BLaER1 treated with 17β-estradiol and CSF1 and Interleukin-3, amounts not matched to agents 10 nM and 100 nM (cell line): ENCODE measurements around the gene PRKAR2B.
"Not testable (repeated sequence)": the region's sequence is repeated elsewhere in the genome, so short reads cannot be mapped to it uniquely, and the experiment has no call there.

ENCODE experiments used
- H3K27ac ChIP-seq, 11 experiments: shearing (Covaris generic); formaldehyde crosslinking; 2 replicates each; pipeline ENCODE4 v1.8.1; 2022
- H3K27me3 ChIP-seq, 11 experiments: shearing (Covaris generic); formaldehyde crosslinking; 2 replicates each; pipeline ENCODE4 v1.8.1; 2022
- H3K36me3 ChIP-seq, 11 experiments: shearing (Covaris generic); formaldehyde crosslinking; 2 replicates each; pipeline ENCODE4 v1.8.1; 2022
- H3K4me1 ChIP-seq, 10 experiments: shearing (Covaris generic); formaldehyde crosslinking; 2 replicates each; pipeline ENCODE4 v1.8.1; 2022
- H3K4me2 ChIP-seq, 11 experiments: shearing (Covaris generic); formaldehyde crosslinking; 2 replicates each; pipeline ENCODE4 v1.8.1; 2022
- H3K4me3 ChIP-seq, 10 experiments: shearing (Covaris generic); formaldehyde crosslinking; 2 replicates each; pipeline ENCODE4 v1.8.1; 2022
- H3K9ac ChIP-seq, 11 experiments: shearing (Covaris generic); formaldehyde crosslinking; 2 replicates each; pipeline ENCODE4 v1.8.1; 2022
- H3K9me3 ChIP-seq, 11 experiments: shearing (Covaris generic); formaldehyde crosslinking; replicated peaks in 1 of 11; 2 replicates each; pipeline ENCODE4 v1.8.1; 2022
- H4K20me1 ChIP-seq, 11 experiments: shearing (Covaris generic); formaldehyde crosslinking; 2 replicates each; pipeline ENCODE4 v1.8.1; 2022
- Cebpa-rat ChIP-seq, 11 experiments: shearing (Covaris generic); IDR thresholded peaks; 2 replicates each; pipeline ENCODE4 v1.8.1; 2022

The PRKAR2B gene

GRCh38 chr7:107133396-107133795 is 88.9 kb downstream of the PRKAR2B start:
- Histone ChIP-seq H3K4me1 (no peaks in the 10 kb centered on the region), H3K27ac (no peak overlapping the region), H3K4me2 (no peak overlapping the region), H3K27me3 (no peaks in the 10 kb centered on the region), H3K9ac (no peak overlapping the region), H3K36me3 (no peaks in the 10 kb centered on the region), H3K9me3 (no peaks in the 10 kb centered on the region), H4K20me1 (no peaks in the 10 kb centered on the region), H3K4me3 (no peak overlapping the region)
- TF ChIP-seq Cebpa-rat (IDR thresholded peaks at IDR 0.05) = no peak

GRCh38 chr7:107138696-107139420 is 94.4 kb downstream of the PRKAR2B start:
- H3K36me3 ChIP-seq = no peaks in the 10 kb centered on the region
- H3K9me3 ChIP-seq = no peaks in the 10 kb centered on the region
- no peak for TF ChIP-seq Cebpa-rat (IDR thresholded peaks at IDR 0.05)
- H3K4me1 ChIP-seq = no peaks in the 10 kb centered on the region
- no peak overlapping the region for H3K9ac ChIP-seq
- no peak overlapping the region for H3K4me2 ChIP-seq
- H3K4me3 ChIP-seq = no peak overlapping the region
- no peaks in the 10 kb centered on the region for H4K20me1 ChIP-seq
- H3K27ac ChIP-seq = no peak overlapping the region
- H3K27me3 ChIP-seq = no peaks in the 10 kb centered on the region

- not testable (repeated sequence) for H3K27me3 ChIP-seq, H3K4me1 ChIP-seq, H3K27ac ChIP-seq, H3K4me3 ChIP-seq, H3K36me3 ChIP-seq, H3K9ac ChIP-seq, H4K20me1 ChIP-seq, H3K4me2 ChIP-seq, H3K9me3 ChIP-seq
Measured at GRCh38 chr7:107143875-107144274, 99.4 kb downstream of the PRKAR2B start.

GRCh38 chr7:107145067-107145838 is 100.7 kb downstream of the PRKAR2B start:
- no peaks in the 10 kb centered on the region for H4K20me1 ChIP-seq
- no peak overlapping the region for H3K27ac ChIP-seq
- no peak overlapping the region for H3K4me2 ChIP-seq
- H3K9me3 ChIP-seq = no peaks in the 10 kb centered on the region
- no peak for TF ChIP-seq Cebpa-rat (IDR thresholded peaks at IDR 0.05)
- H3K4me3 ChIP-seq = no peak overlapping the region
- H3K27me3 ChIP-seq = no peaks in the 10 kb centered on the region
- no peaks in the 10 kb centered on the region for H3K36me3 ChIP-seq
- H3K9ac ChIP-seq = no peak overlapping the region
- peaks cover 0 to 7% (median 2%) of the 10 kb centered on the region in 10 experiments; a peak in 4 of 20 replicates for H3K4me1 ChIP-seq

- Histone ChIP-seq H3K9me3 (no peaks in the 10 kb centered on the region), H3K36me3 (no peaks in the 10 kb centered on the region), H3K4me3 (no peak overlapping the region), H4K20me1 (no peaks in the 10 kb centered on the region), H3K4me1 (peaks cover 0 to 7% (median 2%) of the 10 kb centered on the region in 10 experiments; a peak in 4 of 20 replicates), H3K4me2 (0 out of 22 replicates have a peak overlapping the region, but pooled peaks of 1 of the 11 experiments have one; percentile 6), H3K27ac (no peak overlapping the region), H3K27me3 (no peaks in the 10 kb centered on the region), H3K9ac (no peak overlapping the region)
- no peak for TF ChIP-seq Cebpa-rat (IDR thresholded peaks at IDR 0.05)
Measured at GRCh38 chr7:107147464-107148393, 103.2 kb downstream of the PRKAR2B start.

- Histone ChIP-seq H3K9ac (no peak overlapping the region), H3K36me3 (no peaks in the 10 kb centered on the region), H3K4me1 (peaks cover 0 to 7% (median 2%) of the 10 kb centered on the region in 10 experiments; a peak in 4 of 20 replicates), H4K20me1 (no peaks in the 10 kb centered on the region), H3K27ac (no peak overlapping the region), H3K9me3 (no peaks in the 10 kb centered on the region), H3K4me3 (no peak overlapping the region), H3K4me2 (no peak overlapping the region), H3K27me3 (no peaks in the 10 kb centered on the region)
- TF ChIP-seq Cebpa-rat (IDR thresholded peaks at IDR 0.05) = no peak
Measured at GRCh38 chr7:107148721-107149120, 104.2 kb downstream of the PRKAR2B start.

GRCh38 chr7:107149863-107150262 is 105.4 kb downstream of the PRKAR2B start:
- H3K4me2 ChIP-seq = no peak overlapping the region
- H3K36me3 ChIP-seq = no peaks in the 10 kb centered on the region
- H3K9me3 ChIP-seq = no peaks in the 10 kb centered on the region
- H4K20me1 ChIP-seq = no peaks in the 10 kb centered on the region
- H3K4me1 ChIP-seq = peaks cover 0 to 7% (median 2%) of the 10 kb centered on the region in 10 experiments; a peak in 4 of 20 replicates
- H3K27me3 ChIP-seq = no peaks in the 10 kb centered on the region
- TF ChIP-seq Cebpa-rat (IDR thresholded peaks at IDR 0.05) = no peak
- no peak overlapping the region for H3K27ac ChIP-seq
- no peak overlapping the region for H3K4me3 ChIP-seq
- no peak overlapping the region for H3K9ac ChIP-seq

GRCh38 chr7:107150375-107151073 is 106.0 kb downstream of the PRKAR2B start:
- Histone ChIP-seq H3K4me1 (peaks cover 0 to 7% (median 2%) of the 10 kb centered on the region in 10 experiments; a peak in 4 of 20 replicates), H3K27ac (no peak overlapping the region), H3K27me3 (no peaks in the 10 kb centered on the region), H3K36me3 (no peaks in the 10 kb centered on the region), H3K4me3 (no peak overlapping the region), H3K4me2 (no peak overlapping the region), H3K9ac (no peak overlapping the region), H3K9me3 (no peaks in the 10 kb centered on the region), H4K20me1 (no peaks in the 10 kb centered on the region)
- no peak for TF ChIP-seq Cebpa-rat (IDR thresholded peaks at IDR 0.05)
